Measurements from ENCODE around the gene ATOX1.
"Not testable (repeated sequence)": the region's sequence is repeated elsewhere in the genome, so short reads cannot be mapped to it uniquely, and the experiment has no call there.

DNA sequence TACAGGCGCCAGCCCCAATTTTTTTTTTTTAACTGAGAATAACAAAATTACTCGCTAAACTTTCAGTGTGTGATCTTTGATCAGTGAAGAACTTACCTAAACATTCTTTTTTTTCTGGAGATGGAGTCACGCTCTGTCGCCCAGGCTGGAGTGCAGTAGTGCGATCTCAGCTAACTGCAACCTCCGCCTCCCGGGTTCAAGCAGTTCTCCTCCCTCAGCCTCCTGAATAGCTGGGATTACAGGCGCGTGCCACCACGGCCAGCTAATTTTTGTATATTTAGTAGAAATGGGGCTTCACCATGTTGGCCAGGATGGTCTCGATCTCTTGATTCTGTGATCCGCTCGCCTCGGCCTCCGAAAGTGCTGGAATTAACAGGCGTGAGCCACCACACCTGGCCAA, 25.2 kb upstream of the ATOX1 start:
- TF ChIP-seq CTCF, POLR2A (IDR thresholded peaks at IDR 0.05): not testable (repeated sequence)

Measured in heart left ventricle (tissue), 13 donors.